ENCODE data around the gene CASS4. TPM values are rescaled to one million over a fixed set of nuclear protein-coding genes. Genes with fewer than 3 reads are reported as not detected.
"Not testable (repeated sequence)": the region's sequence is repeated elsewhere in the genome, so short reads cannot be mapped to it uniquely, and the experiment has no call there.

CASS4 gene
- total RNA-seq, 1 donor from 2014 or later: 0.26 TPM

GRCh38 chr20:56400001-56400640 lies 11.9 kb upstream of the CASS4 start:
- Mint-ChIP-seq H3K4me3 (ENCODE audit: low read depth) (no peak overlapping the region), H3K27ac (no peak overlapping the region), H3K4me1 (ENCODE audit: low read depth) (no peaks in the 10 kb centered on the region), H3K27me3 (no peaks in the 10 kb centered on the region), H3K9me3 (ENCODE audit: low read depth) (no peaks in the 10 kb centered on the region), H3K36me3 (ENCODE audit: insufficient read depth) (peaks cover 39% of the 10 kb centered on the region)
- TF ChIP-seq CTCF (IDR thresholded peaks at IDR 0.05; ENCODE audit: unreplicated experiment): peak; percentile 88
- peak; percentile 21 for DNase-seq (ENCODE audit: low spot score, unreplicated experiment)

GRCh38 chr20:56403465-56403864 lies 8.6 kb upstream of the CASS4 start:
- Mint-ChIP-seq H3K9me3 (ENCODE audit: low read depth) (no peaks in the 10 kb centered on the region), H3K36me3 (ENCODE audit: insufficient read depth) (peaks cover 39% of the 10 kb centered on the region), H3K27ac (no peak overlapping the region), H3K27me3 (no peaks in the 10 kb centered on the region), H3K4me1 (ENCODE audit: low read depth) (no peaks in the 10 kb centered on the region), H3K4me3 (ENCODE audit: low read depth) (no peak overlapping the region)
- DNase-seq (ENCODE audit: low spot score, unreplicated experiment): no peak
- no peak for TF ChIP-seq CTCF (IDR thresholded peaks at IDR 0.05; ENCODE audit: unreplicated experiment)

GRCh38 chr20:56405356-56405755 lies 6.7 kb upstream of the CASS4 start:
- H3K27ac Mint-ChIP-seq; H3K4me3 Mint-ChIP-seq (ENCODE audit: low read depth); H3K9me3 Mint-ChIP-seq (ENCODE audit: low read depth); H3K4me1 Mint-ChIP-seq (ENCODE audit: low read depth); DNase-seq (ENCODE audit: low spot score, unreplicated experiment); H3K27me3 Mint-ChIP-seq: not testable (repeated sequence)
- H3K36me3 Mint-ChIP-seq (ENCODE audit: insufficient read depth): peaks cover 30% of the 10 kb centered on the region

- H3K27ac Mint-ChIP-seq: no peak overlapping the region
- H3K9me3 Mint-ChIP-seq (ENCODE audit: low read depth): no peaks in the 10 kb centered on the region
- H3K36me3 Mint-ChIP-seq (ENCODE audit: insufficient read depth): peaks cover 25% of the 10 kb centered on the region
- no peaks in the 10 kb centered on the region for H3K27me3 Mint-ChIP-seq
- TF ChIP-seq CTCF (IDR thresholded peaks at IDR 0.05; ENCODE audit: unreplicated experiment): no peak
- H3K4me3 Mint-ChIP-seq (ENCODE audit: low read depth): no peak overlapping the region
- no peak for DNase-seq (ENCODE audit: low spot score, unreplicated experiment)
- no peaks in the 10 kb centered on the region for H3K4me1 Mint-ChIP-seq (ENCODE audit: low read depth)
Measured at GRCh38 chr20:56406910-56407309, 5.2 kb upstream of the CASS4 start.

GRCh38 chr20:56409521-56409920 lies 2.5 kb upstream of the CASS4 start:
- no peak for DNase-seq (ENCODE audit: low spot score, unreplicated experiment)
- Mint-ChIP-seq H3K36me3 (ENCODE audit: insufficient read depth) (peaks cover 25% of the 10 kb centered on the region), H3K9me3 (ENCODE audit: low read depth) (no peaks in the 10 kb centered on the region), H3K4me1 (ENCODE audit: low read depth) (no peaks in the 10 kb centered on the region), H3K27me3 (no peaks in the 10 kb centered on the region), H3K4me3 (ENCODE audit: low read depth) (no peak overlapping the region), H3K27ac (no peak overlapping the region)
- no peak for TF ChIP-seq CTCF (IDR thresholded peaks at IDR 0.05; ENCODE audit: unreplicated experiment)

GRCh38 chr20:56409956-56410355 lies 2.1 kb upstream of the CASS4 start:
- no peak for DNase-seq (ENCODE audit: low spot score, unreplicated experiment)
- Mint-ChIP-seq H3K4me3 (ENCODE audit: low read depth) (no peak overlapping the region), H3K27ac (no peak overlapping the region), H3K4me1 (ENCODE audit: low read depth) (no peaks in the 10 kb centered on the region), H3K9me3 (ENCODE audit: low read depth) (no peaks in the 10 kb centered on the region), H3K27me3 (no peaks in the 10 kb centered on the region), H3K36me3 (ENCODE audit: insufficient read depth) (peaks cover 25% of the 10 kb centered on the region)
- no peak for TF ChIP-seq CTCF (IDR thresholded peaks at IDR 0.05; ENCODE audit: unreplicated experiment)

GRCh38 chr20:56411287-56411686 lies 773 bp upstream of the CASS4 start:
- DNase-seq (ENCODE audit: low spot score, unreplicated experiment); H3K27ac Mint-ChIP-seq; H3K4me1 Mint-ChIP-seq (ENCODE audit: low read depth); H3K9me3 Mint-ChIP-seq (ENCODE audit: low read depth); H3K27me3 Mint-ChIP-seq; H3K4me3 Mint-ChIP-seq (ENCODE audit: low read depth): not testable (repeated sequence)
- peaks cover 21% of the 10 kb centered on the region for H3K36me3 Mint-ChIP-seq (ENCODE audit: insufficient read depth)

Measured in progenitor cell of endocrine pancreas (in vitro differentiated cells).